ENCODE data around the gene MOB1B. TPM values are rescaled to one million over a fixed set of nuclear protein-coding genes. Genes with fewer than 3 reads are reported as not detected.

The MOB1B gene
- total and polyA plus RNA-seq, 12 donors = 3.9 to 33.4 (median 19.4) TPM

GRCh38 chr4:70931347-70931746 is 29.2 kb downstream of the MOB1B start:
- no peaks in the 10 kb centered on the region for H3K27me3 ChIP-seq
- H3K9me3 ChIP-seq = peaks cover 0 to 8% (median 0%) of the 10 kb centered on the region in 11 donors
- DNase-seq (no peak), ATAC-seq (no peak)
- no peak overlapping the region for H3K4me3 ChIP-seq
- H3K27ac ChIP-seq = no peak overlapping the region
- 85 to 88% methylated on average over 1 of the region's 1 CpG for WGBS, 2 donors
- H3K36me3 ChIP-seq = peaks cover 0 to 4% (median 0%) of the 10 kb centered on the region in 9 donors
- H3K4me1 ChIP-seq = peaks cover 0 to 22% (median 0%) of the 10 kb centered on the region in 9 donors
- TF ChIP-seq CTCF (IDR thresholded peaks at IDR 0.05) = no peak
- intact Hi-C loops (cut with DNase I) = no loop called here

- TF ChIP-seq CTCF (IDR thresholded peaks at IDR 0.05) = no peak
- H3K27me3 ChIP-seq = no peaks in the 10 kb centered on the region
- no peak for ATAC-seq
- peaks cover 0 to 15% (median 0%) of the 10 kb centered on the region in 9 donors for H3K4me1 ChIP-seq
- no peak overlapping the region for H3K4me3 ChIP-seq
- H3K9me3 ChIP-seq = peaks cover 0 to 8% (median 0%) of the 10 kb centered on the region in 11 donors
- no peak for DNase-seq
- peaks cover 0 to 4% (median 0%) of the 10 kb centered on the region in 9 donors for H3K36me3 ChIP-seq
- WGBS, 2 donors = 98 to 99% methylated on average over 2 of the region's 2 CpGs
- H3K27ac ChIP-seq = no peak overlapping the region
- intact Hi-C loops (cut with DNase I) = no loop called here
Observed at GRCh38 chr4:70932984-70933383, 30.8 kb downstream of the MOB1B start.

GRCh38 chr4:70935038-70935695 is 33.0 kb downstream of the MOB1B start:
- no peak for TF ChIP-seq CTCF (IDR thresholded peaks at IDR 0.05)
- DNase-seq = no peak
- intact Hi-C loops (cut with DNase I) = no loop called here

GRCh38 chr4:70936200-70936787 is 34.1 kb downstream of the MOB1B start:
- intact Hi-C loops (cut with DNase I) = no loop called here
- no peak for TF ChIP-seq CTCF (IDR thresholded peaks at IDR 0.05)
- no peak overlapping the region for H3K27ac ChIP-seq
- peaks cover 0 to 8% (median 0%) of the 10 kb centered on the region in 11 donors for H3K9me3 ChIP-seq
- H3K4me1 ChIP-seq = peaks cover 0 to 7% (median 0%) of the 10 kb centered on the region in 9 donors
- no peaks in the 10 kb centered on the region for H3K36me3 ChIP-seq
- H3K27me3 ChIP-seq = no peaks in the 10 kb centered on the region
- no peak for ATAC-seq
- 95 to 97% methylated on average over 4 of the region's 4 CpGs for WGBS, 2 donors
- H3K4me3 ChIP-seq = no peak overlapping the region
- DNase-seq = no peak

More at GRCh38 chr4:70935038-70935695, 33.0 kb downstream of the MOB1B start:
- Histone ChIP-seq H3K4me1 (peaks cover 0 to 15% (median 0%) of the 10 kb centered on the region in 9 donors), H3K9me3 (peaks cover 0 to 8% (median 0%) of the 10 kb centered on the region in 11 donors), H3K4me3 (no peak overlapping the region), H3K36me3 (no peaks in the 10 kb centered on the region), H3K27me3 (no peaks in the 10 kb centered on the region), H3K27ac (no peak overlapping the region)
- no peak for ATAC-seq
- 71 to 81% methylated on average over 7 of the region's 7 CpGs for WGBS, 2 donors

All from heart right ventricle (tissue), 16 donors.